IPS-NIHi7 (cell line): ENCODE measurements around the gene CCNL1.
"Not testable (repeated sequence)": the region's sequence is repeated elsewhere in the genome, so short reads cannot be mapped to it uniquely, and the experiment has no call there.

Source experiments
- DNase-seq: peaks from one replicate; pipeline ENCODE4 v3.0.0; 2012; ENCODE audit warnings: mixed read lengths; ENCODE audit errors: extremely low spot score

CCNL1 gene

DNA sequence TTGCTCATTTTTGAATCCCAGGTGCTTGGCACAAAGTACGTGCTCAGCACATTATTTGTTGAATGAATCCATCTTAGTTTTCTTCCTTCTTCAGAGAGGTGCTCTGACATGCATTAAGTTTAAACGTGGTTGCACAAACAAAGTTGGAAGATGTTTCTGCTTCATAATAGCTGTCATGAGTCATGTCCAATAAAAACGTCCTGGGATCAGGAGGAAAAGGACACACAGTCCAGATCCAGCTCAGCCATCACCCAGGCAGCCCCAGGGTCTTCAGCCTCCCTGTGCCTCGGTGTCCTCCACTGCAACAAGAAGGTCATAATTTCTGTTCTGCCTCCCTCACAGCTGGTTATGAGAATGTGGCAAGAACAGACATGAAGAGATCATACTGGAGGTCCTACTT lies 55.4 kb downstream of the CCNL1 start:
- DNase-seq: no peak

DNA sequence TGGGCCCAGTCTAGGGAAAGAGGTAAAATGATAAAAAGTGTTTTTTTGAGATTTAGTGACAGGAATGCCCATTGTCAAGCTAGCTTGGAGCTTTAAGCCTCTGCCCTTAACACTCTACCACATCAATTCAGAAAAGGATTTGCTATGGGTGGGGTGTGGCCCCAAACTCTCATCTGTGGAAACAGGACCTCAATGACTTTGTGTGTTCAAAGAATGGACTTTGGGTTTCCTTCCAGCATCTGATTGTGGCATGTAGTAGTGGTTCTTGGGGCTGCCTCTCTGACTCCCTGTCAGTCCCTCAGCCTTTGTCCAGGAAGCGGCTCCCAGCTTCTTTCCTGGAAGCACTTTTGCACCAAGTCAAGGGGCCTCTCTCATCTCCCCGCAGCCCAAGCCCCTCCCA lies 56.1 kb downstream of the CCNL1 start:
- no peak for DNase-seq

DNA sequence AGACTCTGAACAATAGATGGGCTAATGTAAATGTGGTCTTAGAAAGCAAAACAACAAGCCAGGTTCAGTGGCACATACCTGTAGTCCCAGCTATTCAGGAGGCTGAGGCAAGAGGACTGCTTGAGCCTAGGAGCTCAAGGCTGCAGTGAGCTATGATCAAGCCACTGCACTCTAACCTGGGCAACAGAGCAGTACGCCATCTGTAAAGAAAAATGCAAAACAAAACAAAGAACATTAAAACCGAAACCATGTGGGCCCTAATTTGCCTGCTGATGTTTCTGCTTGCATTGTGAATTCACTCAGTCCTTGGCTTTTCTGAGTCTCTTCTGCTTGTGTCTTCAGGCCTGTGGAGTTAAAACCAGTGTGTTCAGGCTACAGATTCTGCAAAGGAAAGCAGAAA lies 56.7 kb downstream of the CCNL1 start:
- no peak for DNase-seq

DNA sequence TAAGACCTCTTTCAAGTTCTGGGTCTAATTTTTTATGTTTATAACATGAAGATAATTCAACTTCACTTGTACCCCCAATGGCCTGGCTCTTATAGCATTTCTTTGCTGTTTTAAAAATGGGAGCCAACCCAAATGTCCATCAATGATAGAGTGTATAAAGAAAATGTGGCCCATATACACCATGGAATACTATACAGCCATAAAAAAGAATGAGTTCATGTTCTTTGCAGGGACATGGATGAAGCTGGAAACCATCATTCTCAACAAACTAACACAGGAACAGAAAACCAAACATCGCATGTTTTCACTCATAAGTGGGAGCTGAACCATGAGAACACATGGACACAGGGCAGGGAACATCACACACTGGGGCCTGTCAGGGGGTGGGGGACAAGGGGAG lies 57.4 kb downstream of the CCNL1 start:
- DNase-seq: not testable (repeated sequence)

DNA sequence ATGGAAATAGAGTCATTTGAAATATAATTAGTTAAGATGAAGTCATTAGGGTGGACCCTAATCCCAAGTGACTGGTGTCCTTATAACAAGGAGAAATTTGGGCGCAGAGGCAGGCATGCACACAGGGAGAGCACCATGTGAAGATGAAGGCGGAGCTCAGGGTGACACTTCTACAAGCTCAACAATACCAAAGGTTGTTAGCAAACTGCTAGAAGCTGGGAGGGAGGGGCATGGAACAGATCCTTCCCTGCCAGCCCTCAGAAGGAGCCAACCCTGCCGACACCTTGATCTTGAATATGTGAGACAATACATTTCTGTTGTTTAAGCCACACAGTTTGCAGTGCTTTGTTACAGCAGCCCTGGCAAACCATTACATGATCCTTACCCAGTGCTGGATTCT lies 57.8 kb downstream of the CCNL1 start:
- DNase-seq: no peak

DNA sequence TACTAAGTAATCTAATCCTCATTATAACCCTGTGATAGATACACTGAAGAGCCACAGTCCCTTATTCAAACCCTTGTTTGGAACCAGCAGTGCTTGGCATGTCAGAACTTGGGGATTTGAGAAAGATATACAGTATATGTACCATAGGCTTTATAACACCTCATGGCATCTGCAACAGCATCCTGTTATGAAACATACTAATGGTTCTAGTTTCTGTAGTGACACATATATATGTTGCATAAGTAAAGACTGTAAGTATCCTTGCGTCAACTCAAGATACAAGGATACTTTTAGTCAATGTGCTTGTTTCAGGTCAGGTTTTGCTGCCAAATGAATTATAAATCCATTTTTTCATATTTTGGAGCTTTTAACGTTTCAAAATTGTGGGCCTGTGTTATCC lies 58.5 kb downstream of the CCNL1 start:
- DNase-seq: no peak

DNA sequence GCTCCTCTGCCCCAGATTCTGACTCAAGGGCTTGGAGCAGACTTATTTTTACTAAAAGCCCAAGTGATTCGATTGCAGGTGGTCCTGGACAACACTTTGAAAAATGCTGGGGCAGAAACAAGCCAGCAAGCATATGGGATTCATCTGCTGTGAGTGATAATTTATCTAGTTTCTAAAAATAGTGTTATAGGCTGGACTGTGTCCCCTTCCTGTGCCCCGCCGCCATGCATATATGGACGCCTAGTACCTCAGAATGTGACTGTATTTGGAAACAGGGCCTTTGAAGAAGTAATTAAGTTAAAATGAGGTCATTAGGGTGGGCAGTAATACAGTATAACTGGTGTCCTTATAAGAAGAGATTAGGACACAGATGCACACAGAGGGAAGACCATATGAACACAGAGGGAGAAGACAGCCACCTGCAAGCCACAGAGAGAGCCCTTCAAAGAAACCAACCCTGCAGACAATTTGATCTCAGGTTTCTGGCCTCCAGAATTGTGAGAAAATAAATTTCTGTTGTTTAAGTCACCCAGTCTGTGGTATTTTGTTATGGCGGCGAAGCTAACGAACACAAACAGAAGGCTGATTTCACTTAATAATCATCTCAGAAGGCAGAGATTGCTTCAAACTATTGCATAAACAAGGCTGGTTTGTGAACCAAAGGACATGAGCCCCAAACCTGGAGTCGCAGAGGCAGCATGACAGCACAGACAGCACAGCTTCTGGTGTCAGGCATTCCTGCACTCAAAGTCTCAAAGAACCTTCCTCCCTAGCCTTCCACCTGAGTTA lies 59.1 kb downstream of the CCNL1 start:
- DNase-seq: no peak

DNA sequence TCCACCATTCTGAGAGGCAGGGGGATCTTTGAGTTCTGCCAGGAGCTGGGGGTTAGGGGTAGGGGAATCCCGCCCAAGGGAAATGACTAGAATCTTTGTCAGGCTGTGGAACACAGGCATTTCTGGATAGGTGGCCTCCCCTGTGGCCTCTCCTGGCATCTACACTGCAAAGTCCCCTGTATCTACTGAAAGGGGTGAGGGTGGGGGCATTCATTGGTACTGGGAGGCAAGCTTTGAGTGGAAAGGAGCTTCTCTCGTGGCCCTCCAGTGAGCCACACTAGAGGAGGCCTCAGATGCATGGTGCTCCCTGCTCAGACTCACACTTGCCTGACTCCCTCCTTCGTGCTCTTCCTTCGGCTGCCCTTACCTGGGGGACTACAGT lies 59.9 kb downstream of the CCNL1 start:
- no peak for DNase-seq

DNA sequence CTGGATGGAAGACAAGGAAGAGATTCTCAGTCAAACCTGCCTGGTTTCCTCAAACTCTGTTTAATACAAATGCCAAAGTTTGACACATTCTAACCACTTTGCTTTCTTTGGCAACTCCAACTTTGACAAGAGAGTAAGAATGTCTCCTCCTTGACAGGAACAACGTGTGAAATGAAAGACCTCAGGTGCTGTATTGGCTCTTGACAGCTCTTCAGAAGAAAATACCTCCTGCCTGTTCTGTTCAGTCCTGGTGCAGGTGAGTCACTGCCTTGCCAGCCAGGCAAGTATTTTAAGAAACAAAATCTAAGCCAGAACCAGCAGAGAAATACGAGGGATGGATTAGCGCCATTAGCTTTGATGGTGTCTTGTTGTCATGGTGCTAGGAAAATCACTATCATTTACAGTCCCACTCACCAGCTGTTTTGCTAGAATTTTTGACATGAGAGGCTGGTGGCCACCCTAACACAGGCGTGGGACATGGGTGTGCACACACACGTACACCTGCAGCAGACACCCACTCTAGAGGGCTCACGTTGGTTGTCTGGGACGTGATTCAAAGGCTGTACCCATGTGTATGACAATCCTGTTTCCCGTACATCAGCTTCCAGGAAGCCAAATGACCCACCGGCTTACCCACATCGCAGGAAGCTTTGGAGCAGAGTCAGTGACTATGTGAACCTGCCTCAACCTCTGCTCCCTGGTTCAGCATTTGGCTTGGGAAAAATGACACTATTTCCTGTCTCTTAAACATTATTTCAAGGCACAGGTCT lies 60.4 kb downstream of the CCNL1 start:
- DNase-seq: no peak

DNA sequence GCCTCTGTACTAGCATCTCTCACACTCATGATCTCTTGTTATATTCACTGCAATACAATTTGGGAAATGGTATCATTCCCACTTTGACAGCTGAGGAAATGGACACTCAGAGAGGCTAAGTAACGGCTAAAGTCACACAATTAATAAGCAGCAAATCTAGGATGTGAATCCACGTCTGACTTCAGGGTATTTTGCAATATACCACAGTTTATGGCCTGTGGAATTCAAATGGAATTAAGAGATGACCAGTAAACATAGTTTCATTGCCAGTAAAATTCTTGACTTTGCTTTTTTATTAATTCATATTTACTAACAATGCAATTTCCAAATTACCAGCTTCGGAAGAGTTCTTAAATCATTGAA lies 61.1 kb downstream of the CCNL1 start:
- DNase-seq: no peak

DNA sequence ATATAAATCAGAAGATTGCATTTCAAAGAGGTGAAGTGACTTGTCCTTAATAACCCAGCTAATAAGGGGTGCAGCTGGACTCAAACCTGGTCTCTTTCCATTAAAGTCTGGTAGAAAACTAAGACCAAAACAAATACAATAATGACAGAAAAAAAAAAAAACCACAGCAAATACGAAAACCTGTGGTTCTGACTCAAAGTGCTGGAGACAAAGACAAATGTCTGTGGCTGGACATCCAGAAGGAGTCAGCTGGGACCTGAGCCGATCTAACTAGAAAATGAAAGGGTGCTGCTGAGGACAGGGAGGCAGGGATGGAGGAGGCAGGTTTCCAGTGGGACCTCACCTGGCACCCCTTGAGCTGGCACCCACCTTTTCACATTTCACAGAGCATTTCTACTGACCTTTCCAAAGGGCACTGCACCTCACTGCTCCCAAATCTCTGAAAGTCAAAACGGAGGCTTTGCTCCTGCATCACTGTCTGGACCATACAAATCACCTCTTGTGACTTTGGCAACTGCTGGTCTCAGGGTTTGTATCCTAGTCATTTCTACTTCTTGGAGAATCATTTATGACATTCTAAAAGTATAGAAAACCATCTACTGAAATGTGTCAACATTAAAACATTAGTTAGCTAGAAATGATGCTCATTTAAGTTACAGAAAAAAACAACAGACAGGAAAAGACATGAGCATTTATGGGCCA lies 61.7 kb downstream of the CCNL1 start:
- no peak for DNase-seq
